Fibroblast of skin of right biceps (primary cell): ENCODE results near the gene MTG2.
A peak's percentile ranks its signal among the peaks of the same experiment; 100 is the strongest.

Experiments used
- DNase-seq: peaks from one replicate; pipeline ENCODE4 v3.0.0-alpha.2; 2013

The MTG2 gene

DNA sequence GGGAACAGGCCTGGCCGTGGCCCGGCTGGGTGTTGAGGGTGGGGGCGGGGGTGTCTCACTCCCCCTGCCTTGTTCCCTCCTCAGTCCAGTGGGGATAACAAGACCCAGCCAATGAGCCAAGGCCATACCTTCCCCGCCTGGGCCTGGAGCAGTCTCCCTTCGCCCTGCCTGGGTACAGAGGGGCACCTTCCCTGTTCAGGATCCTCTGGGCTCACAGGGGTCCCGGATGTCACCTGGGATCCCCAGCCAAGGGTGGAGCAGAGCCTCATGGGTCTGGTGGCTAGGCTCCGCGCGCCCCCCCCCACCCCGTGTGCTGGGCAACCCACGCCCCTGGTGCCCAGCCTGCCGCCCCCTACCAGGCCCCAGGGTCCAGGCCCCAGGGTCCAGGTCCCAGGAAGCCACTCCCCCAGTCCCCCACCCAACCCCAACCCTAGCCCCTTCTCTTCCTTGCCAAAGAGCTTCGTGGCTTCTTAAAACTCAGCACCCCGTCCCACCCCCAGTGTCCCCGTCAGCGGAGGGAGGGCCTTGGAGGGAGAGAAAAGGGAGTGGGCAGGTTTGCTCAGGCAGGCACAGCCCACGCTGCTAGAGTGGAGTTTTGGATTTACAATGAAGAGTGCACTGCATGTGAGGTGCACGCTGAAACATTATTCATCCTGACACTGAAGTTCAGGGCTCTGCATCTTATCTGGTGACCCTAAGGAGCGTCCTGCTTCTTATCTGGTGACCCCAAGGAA lies 25.4 kb downstream of the MTG2 start:
- no peak for DNase-seq

DNA sequence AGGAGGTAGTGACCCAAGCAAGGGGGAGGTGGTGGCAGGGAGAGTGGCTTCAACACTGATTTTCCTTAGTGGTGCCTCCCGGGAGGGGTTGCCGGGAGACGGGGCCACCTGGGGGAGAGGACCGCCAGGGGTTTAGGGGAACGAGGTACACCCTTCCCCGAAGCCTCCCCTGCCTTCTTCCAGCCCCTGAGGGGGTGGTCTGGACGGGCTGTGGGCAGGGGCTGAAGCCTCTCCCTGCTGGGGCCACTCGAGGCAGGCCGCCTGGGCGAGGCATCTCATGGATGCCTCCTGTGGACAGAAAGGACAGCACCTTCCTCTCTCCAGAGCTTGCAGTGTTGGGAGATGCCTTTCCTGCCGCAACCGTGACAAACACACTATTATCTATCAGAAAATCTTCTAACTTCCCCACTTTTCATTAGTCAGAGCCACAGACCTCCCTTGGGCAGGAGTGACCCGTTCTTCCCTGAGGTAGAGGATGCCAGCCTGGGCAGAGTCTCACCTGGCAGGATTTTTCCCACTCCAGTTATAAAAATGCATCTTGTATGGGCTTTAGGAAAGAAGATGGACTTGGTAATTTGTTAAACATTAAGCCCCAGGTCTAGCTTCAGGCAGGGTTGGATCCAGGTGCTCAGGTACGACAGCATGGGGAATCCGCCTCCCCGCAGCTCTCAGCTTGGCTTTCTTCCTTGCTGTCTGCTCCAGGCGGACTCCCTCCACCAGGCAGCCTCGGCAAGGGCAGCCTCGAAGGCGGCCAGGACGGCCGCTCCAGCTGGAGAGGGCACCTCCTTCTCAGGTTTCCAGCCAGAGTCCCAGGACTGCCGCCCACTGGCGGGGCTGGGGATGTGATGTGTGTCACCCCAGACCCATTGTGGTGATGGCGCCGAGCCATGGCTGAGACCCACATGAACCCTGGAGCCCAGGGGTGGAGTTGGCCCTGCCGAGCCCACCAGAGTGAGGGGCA lies 26.2 kb downstream of the MTG2 start:
- DNase-seq: no peak

DNA sequence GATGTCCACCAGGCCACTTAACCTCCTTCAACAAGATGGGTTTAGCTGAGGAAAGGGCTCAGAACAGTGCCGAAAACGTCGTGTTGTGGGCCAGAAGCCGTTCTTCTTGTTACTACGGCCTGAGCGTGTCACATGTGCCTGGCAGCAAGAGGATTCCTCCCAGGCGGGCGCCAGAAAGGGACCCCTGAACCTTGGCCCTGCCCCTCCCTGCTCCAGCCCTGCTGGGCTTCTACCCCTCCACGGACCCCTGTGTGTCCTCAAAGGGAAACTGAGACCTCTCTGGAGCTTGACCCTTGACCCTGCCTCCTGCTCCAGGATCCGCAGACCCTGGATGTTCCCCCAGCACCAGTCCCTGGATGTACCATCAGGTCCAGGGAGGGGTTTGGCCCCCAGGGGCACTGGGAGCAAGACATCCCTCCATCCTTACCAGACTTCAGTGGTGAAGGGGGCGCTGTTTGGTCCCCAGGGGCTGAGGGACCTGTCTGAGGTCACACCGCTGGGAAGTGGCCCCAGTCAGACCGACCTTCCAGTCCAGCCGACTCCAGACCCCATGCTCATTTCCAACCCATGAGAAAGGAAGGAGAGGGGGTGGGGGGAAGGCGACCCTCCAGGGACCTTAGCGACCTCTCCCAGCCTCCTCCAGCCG lies 27.1 kb downstream of the MTG2 start:
- DNase-seq: no peak

DNA sequence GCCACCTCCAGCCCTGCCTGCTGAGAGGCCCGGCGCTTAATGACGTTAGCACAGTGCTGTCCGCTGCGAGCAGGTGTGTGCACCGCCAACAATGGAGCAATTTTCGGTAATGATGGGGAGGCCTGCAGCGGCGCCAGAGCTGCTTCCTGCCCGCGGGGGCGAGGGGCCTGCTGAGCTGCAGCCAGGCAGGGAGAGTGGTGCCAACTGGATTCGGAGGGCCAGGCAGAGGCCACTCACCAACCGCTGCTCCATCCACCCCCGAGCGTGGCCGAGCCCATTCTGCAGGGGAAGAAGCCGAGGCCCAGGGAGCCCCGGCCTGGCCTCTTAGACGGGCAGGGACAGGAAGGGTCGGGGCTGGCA lies 27.6 kb downstream of the MTG2 start:
- DNase-seq: no peak

DNA sequence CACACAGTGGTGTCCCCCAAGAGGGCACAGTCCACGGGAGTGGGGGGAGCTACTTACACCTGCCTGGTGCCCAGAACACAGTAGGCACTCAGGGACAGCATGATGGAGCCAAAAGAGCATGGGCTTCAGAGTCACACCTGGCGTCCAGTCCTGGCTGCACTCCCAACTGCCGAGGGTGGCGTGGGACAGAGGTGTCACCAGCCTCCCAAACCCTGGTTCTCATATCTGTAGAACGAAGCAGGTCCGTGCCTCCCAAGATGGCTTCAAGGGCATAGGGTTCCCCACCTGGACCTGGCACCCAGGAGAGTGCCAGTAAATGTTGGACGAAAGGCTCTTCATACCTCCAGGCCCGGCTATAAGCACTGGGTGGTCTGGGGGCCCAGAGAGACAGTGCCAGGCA lies 28.4 kb downstream of the MTG2 start:
- no peak for DNase-seq

DNA sequence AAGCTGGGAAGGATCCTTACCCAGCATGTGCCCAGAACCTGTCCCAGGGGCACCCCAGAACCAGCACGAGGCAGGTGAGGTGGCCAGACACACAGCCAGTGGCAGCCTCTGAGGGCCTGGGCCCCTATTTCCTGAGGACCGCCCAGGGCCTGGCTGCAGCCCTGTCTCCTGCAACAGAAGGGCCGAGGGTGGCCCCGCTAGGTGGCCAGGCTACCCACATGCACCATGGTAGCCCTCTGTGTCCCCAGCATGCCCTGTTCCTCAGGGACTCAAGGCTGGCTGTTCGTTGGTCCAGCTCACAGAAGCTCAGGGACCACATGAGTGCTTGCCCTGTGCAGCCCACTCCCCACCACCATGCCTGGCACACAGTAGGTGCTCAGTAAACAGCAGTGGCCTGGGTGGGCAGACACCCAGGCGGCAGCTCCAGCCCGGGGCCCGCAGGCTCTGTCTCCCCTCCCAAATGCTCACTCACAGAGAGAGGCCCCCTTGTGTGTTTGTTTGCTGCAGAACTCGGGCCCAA lies 29.0 kb downstream of the MTG2 start:
- no peak for DNase-seq

DNA sequence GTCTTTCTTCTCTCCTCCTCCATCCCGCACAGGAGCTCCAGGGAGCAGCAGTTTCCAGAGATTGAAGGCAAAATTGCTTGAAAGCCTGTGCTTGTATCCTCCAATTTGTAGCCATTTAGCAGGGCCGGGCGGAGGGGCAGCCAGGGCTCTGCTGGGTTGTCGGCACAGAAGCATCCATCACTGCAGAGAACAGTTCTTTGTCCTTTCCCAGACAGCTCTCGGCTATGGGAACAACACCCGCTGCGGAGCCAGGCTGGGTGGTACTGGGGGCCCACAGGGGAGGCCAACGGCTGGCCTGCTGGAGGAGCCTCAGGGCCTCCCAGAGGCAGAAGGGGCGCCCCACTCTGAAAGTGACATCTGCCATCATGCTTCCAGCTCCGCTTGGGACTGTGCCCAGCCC lies 29.5 kb downstream of the MTG2 start:
- DNase-seq: no peak

DNA sequence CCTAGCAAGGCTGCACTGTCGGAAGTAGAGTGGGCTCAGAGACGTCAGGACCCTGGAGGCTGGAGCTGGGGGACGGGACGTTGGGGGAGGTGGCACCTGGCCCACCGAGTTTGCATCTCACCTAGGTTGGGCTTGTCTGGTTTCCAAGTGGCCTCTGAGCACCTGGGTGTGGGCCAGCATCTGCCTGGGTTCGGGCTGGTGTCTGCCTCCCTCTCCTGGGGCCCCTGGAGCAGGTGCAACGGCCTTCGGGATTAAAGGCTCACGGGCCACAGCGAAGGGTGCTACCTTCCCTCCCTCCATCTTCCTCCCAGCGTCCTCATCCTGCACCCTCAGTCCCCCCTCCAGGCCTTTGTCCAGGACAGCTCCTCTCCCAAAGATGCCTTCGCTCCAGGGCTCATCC lies 31.2 kb downstream of the MTG2 start:
- no peak for DNase-seq

DNA sequence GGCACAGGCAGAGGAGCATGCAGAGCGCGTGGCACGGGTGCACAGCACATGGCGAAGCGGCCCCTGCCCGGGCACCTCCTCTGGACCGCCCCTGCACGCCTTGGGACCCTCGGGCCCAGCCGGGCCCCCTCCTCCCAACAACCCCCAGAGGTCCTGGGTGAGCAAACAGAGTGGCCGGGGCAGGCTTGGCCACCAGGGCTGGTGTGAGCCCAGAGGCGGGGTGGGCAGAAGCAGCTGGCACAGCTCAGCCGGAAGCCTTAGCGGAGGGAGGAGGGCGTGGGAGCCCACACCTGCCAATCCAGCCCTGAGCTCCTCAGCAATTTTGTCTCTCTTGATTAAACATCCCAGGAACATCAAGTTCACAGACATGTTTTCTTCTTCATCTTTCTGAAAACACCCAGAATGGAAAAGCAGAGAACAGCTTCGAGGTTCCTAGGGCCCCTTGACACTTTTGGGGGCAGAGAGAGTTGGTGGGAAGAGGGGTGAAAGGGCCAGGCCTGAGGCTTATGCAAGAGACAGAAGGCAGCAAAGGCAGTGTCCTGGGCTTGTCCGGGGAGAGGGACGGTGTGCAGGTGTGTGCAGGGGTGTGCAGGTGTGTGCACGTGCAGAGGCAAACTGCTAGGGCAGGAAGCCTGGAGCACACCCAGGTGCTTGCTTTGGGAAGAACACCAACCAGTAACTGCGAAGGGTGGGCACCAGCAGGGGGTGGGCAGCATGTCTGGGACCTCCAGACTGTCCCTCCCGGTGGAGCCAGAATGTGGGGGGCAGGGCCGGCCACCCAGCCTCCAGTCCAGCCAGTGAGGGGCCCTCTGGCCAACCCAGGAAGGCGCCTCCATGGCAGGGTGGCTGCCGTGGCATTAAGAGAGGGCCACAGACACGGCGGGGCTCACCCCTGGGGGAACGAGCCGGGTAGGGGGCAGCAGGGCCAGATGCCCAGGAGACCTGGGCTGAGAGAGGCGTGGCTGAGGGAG lies 32.5 kb downstream of the MTG2 start:
- no peak for DNase-seq

DNA sequence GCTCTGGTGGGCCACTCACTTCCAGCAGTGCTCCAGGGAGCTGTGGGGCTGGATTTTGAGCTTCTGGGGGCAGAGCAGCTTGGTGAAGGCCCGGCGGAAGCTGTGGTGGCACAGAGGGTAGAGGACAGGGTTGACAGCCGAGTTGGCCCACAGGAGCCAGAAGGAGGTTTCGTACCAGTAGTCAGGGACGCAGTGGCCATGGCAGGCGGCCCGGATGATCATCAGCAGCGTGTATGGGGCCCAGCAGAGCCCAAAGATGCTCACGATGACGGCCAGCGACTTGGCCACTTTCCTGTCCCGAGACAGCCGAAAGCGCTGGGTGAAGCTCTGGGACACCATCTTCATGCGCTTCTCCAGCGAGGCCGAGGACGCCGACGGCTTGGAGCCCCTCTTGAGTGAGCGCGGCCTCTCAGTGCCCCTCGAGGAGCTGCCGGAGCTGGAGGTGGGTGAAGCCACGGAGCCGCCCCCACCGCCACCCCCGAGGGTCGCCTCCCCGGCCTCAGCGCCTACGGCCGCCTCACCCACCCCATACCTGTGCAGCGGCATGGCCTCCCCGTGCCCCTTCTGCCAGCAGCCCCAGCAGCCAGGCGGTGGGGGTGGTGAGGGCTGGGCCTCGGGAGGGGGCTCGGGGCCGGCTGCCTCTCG lies 33.3 kb downstream of the MTG2 start:
- DNase-seq: no peak

DNA sequence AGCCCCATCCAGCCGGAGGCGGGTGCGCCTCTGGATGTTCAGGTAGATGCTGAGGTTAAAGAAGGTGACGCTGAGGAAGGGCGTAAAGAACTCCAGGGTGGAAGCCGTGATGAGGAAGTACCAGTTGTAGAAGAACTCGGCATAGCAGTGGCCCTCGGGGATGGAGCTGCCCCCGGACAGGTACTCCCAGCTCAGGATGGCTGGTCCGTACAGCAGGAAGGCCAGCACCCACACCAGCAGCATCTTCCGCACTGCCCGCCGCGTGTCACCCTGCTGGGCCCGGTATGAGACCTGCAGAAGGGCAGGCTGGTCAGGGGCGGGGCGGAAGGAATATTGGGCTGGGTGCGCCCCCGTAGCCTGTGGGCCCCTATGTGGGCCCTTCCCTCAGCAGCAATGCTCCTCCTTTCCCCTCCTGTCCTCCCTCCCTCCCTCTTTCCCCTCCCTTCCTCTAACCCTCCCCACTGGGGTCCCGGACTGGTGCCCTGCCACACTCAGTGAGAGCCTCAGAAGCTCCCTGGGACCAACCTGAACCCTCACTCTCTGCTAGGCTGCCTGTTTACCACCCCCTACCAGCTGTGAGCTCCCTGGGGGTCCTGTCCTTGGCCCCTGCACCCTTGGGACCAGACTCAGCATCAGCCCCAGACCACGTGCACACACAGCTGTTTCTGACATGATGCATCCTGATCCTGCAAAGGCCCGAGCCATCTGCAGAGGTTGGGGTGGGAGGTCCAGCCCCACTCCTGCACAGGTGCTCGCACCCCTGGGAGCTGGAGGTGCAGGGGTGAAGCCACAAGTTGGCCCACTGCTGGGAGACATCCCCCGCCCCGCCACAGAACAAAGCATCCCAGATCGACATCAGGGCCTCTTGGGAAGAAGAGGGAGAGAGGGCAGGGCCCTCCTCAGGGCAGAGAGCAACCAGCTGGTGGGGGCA lies 34.1 kb downstream of the MTG2 start:
- DNase-seq: no peak

DNA sequence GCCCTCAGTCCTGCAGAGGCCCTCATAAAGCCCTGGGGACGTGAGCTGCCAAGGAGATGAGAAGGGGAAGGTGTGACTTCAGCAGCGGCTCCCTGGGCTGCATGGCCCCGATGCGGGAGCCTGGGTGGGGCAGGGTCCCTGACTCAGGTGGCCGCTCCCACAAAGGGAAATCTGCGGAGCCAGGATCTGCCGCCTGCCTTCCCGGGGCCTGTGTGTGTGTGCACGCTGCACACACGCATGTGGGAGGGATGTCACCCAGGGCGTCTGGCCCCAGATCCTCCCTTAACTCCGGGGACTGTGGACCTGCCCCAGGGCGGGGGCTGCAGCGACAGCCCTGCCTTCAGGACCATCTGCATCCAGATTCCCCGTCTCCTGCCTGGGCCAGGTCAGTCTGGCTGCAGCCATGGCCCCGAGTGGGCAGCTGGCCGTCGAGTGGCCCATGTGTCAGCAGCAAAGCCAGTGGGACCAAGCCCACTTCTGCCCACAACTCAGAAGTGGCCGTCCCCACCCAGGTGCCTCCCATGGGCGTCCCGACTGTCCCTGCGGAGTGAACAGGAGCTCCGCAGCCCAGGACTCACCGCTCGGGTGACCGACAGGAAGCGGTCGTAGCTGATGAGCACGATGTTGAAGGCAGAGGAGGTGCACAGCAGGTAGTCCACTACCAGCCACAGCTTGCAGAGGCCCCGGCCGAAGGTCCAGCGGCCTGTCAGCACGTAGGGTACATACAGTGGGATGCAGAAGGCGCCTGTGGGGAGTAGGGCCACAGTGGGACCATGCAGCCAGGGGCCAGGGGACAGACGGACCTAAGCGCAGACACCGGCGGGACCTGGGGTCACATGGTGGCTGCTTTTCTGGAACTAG lies 35.3 kb downstream of the MTG2 start:
- no peak for DNase-seq

DNA sequence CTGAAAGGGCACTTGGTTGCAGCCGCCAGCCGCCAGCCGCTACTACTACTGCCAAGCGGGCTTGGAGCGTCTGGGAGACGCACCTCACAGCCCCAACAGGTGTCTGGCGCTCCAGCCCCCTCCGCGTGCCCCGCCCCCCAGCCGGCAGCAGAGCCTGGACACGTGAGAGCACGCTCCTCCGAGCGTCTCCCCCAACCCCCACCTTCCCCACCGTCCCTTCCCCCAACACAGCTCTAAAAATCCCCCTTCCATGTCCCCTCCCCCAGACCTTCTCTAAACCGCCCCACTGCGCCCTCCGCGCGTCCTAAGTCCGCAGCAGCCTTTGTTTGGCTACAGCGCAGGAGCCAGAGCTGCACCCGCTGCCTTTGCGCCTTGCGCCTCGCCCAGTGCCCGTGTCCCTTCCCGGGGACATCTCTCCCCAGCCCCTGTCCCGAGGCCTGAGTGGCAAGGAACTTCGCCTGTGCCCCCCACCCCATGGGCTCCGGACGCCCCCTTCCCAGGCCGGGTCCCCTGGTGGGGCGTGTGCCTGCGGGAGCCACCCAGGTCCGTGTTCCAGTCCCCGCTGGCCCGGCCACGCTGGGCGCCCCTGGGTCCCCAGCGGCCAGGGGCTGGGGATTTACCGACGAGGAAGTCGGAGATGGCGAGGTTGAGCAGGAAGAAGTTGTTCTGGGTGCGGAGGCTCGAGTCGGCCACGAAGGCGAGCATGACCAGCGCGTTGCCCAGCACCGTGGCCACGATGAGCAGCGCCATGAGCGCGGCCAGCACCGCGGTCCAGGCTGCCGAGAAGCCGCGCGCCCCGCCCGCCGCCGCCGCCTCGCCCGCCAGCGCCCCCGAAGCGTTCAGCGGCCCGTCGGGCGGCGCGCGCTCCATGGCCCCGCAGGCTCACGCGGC lies 36.5 kb downstream of the MTG2 start:
- DNase-seq: no peak

DNA sequence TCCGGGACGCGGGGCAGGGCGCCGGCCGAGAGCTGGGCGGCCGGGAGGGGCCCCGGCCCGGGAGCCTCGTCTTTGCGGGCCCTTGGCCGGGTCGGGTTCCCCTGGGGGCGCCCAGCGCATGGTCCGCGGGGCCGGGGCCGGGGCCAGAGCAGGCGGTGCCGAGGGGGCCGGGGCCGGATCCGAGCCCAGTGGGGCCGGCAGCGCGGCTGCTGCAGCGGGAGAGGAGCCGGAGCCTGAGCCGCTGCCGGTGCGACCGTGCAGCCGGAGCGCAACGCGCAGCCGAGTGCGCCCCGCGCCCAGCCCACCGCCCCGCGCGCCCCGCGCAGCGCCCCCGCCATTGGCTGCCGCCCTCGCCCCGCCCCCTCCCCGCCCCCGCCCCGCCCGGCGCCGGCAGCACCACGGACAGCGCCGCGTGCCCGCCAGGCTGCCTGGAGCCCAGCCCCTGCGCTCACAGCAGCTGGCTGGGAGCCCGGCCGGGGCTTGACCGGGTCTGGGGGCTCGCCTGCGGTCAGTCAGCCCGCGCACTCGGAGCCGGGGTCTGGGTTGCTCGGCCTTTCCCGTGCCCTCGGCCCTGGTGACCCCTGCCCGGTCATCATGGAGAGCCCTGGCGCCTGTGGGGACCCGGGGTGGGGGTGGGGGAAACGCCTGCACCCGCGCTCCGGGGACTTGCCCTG lies 37.3 kb downstream of the MTG2 start, which contains the start of gene HRH3:
Gene HRH3, minus strand, starts transcription at position 287 of the 674 bp plus-strand sequence. CDS start 308 bp downstream, outside the sequence.
- peak; percentile 30 for DNase-seq

DNA sequence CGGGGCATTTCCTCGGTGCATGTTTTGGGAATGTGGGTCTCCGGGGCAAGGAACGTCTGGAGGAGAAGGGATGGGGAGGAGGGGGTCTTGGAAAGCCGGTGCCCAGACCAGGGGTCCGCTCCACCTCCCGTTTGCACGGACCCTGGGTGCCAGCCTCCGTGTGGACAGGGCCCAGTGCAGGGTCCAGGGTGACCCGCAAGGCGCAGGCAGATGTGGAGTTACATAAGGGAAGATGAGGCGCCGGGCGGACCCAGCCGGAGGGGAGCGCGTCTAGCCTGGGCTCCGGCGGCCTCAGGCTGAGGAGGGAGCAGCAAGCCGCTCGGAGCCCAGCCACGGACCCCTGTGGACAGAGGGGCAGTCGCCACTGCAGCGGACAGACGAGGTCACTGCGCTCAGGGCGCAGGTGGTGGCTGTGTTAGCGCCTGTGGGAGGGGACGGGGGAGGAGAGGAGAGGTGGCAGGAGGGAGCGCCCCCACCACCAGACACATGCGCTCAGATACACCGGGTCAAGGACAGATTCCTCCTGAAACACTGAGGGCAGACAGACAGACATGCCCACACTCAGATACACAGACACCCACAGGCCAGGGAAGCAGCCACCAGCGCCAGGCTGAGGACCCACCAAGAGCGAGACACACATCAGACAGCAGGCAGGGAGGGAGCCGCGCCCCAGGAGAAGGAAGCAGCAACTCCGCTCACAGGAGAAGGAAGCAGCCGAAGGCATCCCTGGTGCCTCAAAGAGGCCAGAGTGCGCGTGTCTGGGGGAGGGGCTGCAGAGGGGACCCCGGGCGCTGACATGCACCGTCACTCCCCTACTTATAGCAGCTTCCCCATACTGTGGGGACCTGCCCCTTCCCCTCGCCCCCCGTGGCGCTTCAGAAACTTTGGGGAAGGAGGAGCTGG lies 38.1 kb downstream of the MTG2 start:
- DNase-seq: no peak

DNA sequence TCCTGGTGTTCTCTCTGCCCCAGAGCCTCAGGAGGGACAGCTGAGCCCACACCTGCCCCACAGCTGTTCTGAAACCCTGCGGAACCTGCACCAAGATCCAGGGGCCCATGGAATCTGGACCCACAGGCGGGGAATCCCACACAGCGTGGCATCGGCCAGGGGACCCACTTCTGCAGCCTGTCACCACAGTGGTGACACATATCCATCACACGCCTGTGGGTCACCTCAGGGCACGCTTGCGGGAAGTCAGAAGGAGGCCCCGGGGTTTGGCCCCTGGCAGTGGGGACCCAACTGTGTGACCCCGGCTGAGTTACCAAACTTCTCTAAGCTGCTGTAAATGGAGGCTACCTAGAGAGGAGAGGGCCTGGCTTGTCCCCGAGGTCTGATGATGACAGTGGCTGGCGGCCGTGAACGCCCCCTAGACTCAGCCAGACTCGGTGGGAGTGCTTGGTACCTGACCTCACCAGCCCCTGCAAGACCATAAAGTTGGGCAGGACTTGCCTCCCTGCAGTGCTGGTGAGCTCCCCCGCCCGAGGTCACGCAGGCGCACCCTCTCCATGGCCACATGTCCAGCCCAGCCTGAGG lies 39.5 kb downstream of the MTG2 start:
- DNase-seq: no peak
